DMS 273 (cell line): ENCODE data around the gene PRLH.

Experiments
- DNase-seq: peaks from one replicate; lab custom pipeline; 2025; ENCODE audit not compliant: unreplicated experiment; lab: John Stamatoyannopoulos, UW

The PRLH gene

DNA sequence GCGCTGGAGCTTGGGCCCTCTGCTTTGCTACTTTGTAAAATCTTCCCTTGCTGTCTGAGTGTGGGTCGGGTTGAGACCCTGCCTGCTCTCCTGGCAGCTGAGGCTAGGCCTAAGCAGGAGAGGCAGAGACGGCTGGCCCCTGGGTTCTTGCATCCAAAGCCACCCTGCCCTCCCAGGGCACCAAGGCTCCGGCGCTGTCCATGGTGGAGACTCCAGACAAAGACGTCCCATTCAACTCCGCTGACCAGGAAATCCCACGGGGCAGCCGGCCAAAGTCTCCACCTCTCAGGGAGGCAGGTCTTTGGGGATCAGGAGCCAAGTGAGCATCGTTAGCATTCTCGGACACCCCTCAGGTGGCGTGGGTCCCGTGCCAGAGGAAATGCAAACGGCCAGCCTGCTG is 2.6 kb upstream of the PRLH start:
- no peak for DNase-seq

DNA sequence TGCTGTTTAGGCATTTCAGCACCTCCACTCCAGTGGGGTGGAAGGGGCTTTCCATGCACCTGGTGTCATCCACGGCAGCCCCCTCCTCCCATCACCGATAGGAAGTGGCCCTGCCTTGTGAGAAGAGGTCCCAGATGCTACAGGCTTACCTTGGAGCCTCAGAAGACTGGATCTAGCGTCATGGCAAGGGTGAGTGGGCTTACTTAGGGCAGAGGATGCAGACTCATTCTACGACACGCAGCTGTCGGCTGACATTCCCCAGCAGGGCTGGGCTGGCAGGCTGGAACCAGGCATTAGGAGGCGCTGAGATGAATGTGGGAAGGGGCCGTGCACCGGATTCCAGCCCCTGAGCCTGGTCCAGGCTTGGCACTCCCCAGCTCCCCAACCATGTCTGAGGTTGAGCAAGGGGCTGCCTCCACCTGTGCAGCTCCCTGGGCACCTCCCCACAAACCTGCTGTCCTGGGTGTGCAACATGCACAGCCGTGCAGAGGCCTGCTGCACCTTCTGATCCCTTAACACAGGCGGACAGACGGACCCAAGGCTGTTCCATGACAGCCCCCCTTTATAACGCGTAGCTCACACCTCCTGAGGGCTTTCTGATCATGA is 1.7 kb upstream of the PRLH start:
- DNase-seq = no peak

DNA sequence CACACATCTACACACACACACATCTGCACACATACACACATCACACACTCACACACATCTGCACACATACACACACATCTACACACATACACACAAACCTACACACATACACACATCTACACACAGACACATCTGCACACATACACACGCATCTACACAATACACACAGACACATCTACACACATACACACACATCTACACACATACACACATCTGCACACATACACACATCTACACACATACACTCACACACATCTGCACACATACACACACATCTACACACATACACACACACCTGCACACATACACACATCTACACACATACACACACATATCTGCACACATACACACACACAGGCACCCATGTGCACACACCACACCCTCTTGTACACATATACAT is 400 bp upstream of the PRLH start:
- no peak for DNase-seq

DNA sequence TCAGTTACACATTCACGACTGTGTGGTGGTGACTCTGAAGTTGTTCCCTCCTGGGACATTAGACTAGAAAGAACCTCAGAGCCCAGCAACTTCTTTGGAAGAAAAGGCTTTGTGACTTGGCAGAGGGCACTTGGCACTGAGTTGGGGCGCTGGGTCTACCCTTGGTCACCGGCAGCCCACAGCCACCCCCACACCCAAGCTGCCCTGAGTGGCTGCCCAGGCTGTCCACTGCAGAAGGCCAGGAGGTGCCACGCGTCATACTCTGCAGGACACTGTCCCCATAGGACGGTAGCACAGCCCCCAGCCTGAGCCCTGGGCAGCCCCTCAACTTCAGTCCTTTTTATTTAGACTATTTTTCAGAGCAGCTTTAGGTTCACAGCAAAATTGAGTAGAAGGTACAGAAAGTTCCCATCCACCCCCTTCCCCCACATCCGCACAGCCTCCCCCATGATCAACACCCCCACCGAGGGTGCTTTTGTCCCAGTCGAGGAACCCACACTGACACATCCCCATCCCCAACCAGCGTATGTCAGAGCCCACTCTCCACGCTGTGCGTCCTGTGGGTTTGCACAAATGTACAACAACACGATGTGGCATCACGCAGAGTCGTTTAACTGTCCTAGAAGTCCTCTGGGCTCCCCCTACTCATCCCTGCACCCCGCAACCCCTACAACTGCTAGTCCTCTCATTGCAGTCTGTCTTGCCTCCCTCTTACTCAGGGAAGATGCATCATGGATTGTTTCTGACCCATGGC is 1.1 kb downstream of the PRLH start:
- no peak for DNase-seq

DNA sequence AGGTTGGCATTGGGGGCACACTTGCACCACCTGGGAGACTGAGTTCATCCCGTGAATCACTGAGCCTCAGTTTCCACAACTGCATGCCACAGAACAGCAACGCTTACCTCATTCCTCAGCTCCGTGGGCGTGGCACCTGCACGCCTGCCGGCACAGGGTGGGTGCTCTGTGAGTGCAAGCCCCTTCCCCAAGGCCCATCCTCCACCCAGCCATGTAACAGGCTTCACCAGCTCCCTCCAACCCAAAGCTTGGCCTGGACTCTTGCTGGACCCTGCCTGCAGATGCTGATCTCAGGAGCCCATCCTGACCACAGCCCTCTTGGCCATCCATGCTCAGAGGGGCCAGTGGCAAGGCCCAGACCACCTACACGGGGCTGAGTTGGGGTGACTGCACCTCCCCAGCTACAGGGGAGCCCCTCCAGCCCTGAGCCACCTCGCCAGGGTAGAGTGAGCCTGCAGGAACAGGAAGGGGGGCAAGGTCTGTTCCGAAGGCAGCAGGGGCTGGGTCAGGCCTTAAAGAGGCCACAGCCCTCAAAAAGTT is 1.8 kb downstream of the PRLH start:
- DNase-seq = no peak

DNA sequence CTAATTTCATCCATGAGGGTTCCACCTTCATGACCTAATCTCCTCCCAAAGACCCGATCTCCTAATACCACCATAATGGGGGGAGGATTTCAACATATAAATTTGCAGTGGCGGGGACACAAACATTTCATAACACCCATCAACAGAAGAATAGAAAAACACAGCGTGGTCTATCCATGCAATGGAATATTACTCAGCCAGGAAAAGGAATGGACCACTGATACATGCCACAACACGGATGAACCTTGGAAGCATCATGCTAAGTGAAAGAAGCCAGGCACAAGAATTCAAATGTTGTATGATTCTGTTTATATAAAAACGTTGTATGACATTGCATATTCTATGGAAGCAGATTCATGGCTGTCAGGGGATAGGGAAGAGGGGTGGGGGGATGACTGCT is 2.7 kb downstream of the PRLH start:
- no peak for DNase-seq

DNA sequence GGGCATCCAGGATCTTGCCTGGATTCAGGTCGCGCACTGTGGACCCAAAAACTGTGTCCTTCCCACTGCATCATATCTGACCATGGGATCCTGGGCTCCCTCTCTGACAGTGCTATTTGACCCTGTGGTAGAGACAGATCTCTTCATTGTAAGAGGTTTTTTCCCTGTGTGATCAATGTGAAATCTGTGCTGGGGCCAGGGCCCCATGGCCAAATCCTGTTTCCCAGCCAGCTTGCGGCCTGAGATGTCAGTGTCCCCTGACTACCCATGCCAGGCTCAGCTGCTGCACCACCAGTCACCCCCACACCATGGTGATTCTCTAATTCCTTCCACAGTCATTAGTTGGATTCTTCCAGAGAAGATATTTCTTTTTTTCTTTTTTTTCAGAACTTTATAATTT is 3.5 kb downstream of the PRLH start:
- DNase-seq = no peak

DNA sequence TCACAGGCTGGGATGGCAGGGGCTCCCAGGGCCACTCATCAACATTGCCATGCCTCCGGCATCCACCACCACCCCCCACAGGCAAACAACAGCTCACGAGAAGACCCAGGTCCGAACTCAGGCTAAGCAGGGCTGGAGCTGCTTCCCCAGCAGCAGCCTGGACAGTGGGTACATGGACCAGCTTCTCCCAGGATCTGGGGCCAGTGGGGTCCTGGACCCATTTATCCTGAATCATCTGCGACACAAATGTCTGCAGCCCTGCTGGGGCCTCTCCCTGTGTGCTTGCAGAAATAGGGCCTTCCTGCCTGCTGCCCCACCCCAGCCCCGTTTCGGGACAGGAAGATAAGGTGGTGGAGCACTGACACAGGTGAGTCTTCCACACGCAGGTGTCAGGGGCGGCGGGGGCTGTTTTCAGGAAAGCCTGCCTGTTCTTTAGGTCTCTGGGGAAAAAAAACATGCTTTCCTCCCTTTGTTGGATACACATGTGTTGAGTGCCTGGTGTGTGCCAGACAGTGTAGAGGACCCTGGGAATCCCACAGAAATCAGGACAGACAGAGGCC is 4.5 kb downstream of the PRLH start:
- no peak for DNase-seq

DNA sequence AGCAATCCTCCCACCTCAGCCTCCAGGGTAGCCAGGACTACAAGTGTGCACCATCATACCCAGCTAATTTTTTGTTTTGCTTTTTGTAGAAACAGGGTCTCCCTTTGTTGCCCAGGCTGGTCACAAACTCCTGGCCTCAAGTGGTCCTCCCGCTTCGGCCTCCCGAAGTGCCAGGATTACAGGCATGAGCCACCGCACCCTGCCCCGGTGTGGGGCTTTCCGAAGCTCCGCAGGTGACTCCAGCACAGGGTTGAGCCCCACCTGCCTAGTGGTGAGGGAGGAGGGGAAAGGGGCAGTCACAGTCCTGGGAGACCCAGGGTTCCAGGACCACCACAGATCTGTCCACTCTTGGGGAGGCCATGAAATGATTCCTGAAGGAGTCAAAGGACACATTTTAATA is 5.2 kb downstream of the PRLH start:
- DNase-seq = no peak

DNA sequence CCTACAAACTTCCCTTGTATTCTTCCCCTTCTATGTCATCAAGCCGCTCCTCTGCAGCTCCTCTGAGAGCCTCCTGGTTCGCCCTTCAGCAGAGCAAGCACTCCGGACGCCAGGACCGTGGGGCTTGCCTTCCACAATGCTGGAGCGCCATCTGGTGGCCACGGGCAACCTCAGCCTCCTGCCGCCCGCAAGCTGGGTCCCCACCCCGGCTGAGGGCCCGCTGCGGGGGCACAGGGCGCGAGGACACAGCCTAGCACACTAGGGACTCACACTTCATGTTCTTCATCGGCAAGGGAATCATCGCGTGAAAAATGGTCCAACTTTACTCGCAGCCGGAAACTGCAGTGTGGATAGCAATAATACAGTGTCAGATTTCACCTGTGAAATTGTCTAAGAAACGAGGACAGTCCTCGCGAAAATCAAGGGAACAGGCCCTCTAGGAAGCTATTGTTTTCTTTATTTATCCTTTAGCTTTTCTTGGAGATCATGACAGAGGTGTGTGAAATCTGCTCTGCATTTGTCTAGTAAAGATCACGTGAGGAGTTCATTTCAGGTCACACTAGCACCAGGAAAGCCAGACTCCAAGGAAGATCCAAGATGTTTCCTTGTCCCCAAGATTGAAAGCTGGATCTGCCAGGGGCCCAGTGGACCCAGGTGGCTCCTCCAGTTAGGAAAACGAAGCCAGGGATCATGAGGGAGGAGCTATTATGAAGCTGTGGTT is 5.8 kb downstream of the PRLH start:
- peak; percentile 95 for DNase-seq

DNA sequence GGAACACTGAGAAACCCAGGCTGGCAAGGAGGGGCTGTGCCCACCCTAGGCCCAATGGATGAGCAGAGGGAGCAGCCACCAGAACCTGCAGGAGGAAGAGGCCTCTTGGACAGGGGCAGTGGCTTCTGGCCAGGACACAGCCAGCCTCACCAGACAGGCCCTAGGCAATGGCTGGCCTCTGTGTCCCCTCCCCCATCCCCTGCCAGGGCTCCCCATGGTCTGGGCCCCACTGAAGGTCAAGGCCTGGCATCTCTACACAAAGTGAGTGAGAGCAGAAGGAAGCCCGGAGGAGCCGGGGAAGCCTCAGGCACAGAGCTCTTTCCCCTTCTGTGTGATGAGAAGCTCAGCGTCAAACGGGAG is 6.3 kb downstream of the PRLH start:
- no peak for DNase-seq

DNA sequence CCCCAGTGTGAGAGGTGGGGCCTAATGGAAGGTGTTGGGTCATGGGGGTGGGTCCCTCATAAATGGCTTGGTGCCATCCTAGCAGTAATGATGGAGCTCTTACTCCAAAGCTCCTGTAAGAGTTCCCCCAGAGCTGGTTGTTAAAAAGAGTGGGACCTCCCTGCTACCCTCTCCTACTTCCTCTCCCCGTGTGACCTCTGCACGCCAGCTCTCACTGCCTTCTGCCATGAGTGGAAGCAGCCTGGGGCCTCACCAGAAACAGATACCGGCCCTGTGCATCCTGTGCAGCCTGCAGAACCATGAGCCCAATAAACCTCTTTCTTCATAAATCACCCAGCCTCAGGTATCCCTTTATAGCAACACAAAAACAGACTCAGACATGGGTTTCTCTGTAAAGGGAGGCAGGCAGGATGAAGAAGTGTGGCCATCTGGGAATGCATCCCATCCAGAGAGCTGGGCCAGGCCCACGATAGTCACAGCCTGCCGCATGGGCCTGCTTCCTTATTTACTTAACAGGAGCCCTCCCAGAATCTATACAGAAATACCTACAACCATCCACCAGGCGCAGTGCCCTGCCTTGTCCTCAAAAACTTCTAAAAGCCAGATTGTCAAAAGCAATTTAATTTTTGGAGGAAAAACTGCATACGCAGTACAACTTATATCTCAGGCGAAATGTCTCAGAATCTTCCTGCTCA is 7.5 kb downstream of the PRLH start:
- no peak for DNase-seq

DNA sequence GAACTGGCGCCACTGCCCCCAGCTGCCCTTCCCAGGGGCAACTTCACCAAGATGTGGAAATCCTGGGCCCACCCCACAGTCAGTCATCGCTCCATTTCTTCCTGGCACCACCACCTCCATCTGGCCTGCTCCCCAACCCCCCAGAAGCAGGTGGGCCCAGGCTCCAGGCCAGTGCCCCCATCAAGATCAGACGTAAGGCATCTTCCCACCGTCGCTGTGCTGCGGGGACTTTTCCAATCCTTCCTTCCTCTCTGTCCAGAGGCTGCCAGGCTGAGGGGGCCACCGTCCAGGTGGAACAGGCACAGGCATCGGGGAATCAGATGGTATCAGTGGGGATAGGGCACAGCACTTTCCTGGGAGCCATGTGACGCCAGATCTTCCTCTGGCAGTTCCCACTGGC is 8.1 kb downstream of the PRLH start:
- no peak for DNase-seq

DNA sequence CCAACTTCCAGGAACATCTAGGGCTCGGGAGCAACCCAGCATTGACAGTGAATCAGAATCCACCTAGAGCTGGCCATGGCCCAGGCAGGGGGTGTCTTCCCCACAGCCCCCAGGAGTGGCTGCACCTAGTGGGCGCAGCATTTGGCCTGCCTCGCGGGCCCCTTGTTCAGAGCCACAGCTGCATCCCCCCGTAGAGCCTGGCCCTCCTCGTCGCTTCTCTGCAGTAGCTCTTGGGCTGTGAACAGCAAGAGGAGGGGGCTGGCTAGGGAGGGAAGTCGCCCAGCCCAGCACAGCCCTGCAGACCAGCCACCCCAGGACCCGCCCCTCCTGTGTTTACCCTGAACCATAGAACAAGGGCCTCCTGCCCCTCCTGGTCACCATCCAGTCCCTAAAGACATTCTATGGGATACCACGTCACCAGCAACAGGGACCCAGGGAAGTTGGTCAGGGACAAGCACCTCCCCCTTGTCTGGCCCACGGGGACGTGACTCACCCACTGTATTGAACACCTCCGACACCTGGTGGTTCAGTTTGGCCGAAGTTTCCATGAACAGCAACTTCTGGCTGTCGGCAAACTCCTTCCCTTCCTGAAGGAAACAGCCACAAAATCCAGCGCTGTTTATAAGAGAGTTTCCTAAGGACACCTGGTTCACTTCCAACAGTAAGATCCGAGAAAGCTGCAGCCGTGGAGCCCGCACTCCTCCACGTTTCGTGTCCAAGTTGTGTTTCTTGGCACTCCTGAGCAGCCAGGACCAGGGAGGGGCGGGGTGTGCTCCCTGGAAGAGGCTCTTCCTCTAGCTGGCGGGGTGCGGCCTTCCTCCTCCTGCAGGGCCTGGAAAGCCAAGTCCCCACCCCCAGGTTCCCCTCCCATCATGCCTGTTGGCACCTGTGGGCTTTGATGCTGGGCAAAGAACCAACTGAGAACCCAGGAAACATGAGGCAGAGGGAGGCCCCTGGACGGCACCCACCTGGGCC is 8.8 kb downstream of the PRLH start:
- no peak for DNase-seq

DNA sequence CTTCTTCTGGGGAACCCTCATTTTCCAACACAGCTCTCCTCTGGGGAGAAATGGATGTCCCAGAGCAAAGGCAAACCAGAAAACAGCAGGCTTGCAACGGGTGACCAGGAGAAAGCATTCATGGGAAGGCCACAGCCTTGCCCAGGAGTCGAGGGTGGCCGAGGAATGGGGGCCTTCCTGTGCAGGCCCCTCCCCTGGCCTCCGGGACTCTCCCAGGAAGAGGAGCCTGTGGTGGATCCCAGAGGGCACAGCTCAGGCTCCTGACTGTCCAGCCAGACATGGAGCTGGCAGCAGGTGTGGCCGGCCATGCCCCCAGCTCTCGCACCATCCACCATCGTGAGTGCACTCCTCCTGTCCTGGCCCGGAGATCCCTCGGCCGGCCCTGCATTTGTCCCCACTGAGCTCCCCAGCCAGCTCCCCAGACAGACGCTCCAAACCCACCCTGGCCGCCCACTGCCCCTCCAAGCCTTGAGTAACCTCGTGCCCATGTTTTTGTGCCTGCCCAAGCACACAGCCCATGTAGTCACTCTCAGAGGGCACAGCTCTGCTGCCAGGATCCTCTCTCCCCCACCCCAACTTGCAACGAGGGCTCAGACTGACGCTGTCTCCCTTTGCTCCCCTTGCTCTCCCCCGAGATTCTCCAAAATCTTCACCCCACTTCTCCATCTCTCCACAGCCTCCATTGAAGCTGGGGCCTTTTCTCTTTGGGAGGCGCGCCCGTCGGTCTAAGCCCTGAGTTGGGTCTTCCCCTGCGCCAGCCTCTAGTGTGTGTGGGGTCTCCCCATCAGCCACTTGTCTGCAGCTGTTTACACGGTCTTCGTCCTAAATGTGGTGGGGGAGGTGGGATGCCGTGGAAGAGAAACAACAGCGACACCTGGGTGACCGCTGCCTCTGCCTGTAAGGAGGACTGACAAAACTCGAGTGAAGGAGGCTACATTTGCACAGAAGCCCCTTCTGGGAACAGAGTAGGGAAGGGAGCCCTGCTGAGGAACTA is 9.8 kb downstream of the PRLH start:
- DNase-seq = no peak

DNA sequence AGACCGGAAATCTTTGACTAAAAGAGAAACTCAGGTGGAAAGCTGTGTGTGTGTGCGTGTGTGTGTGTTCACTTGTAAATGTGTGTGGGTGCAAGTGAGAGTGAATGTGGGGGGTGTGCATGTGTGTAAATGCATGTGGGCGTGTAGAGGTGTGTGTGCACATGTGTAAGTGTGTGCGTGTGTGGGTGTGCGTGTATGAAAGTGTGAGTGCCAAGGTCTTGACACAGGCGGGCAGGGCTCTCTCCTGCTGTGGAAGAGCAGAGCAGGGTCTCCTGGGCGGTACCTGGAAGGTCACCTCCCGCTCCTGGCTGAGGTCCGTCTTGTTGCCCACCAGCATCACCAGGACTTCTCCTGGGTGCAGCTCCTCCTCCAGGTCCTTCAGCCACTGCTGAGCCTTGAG is 10.6 kb downstream of the PRLH start:
- no peak for DNase-seq

DNA sequence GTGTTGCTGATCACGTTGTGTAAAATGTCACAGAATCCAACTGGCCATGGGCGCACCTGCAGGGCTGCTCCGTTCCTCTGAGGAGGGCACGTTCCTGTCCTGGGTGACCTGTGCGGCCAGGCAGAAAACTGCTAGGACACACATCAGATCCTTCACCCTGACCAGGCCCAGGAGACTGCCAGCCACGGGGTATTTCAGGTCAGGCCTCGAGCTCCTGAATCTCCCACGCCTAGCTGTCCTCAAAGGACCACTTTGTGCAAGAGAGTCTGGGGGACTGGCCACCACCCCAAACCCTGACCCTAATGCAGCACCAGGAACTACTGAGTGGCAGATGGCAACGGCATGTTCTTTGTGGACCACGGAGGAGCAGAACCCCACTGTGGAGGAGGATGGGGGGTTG is 11.1 kb downstream of the PRLH start:
- DNase-seq = no peak

DNA sequence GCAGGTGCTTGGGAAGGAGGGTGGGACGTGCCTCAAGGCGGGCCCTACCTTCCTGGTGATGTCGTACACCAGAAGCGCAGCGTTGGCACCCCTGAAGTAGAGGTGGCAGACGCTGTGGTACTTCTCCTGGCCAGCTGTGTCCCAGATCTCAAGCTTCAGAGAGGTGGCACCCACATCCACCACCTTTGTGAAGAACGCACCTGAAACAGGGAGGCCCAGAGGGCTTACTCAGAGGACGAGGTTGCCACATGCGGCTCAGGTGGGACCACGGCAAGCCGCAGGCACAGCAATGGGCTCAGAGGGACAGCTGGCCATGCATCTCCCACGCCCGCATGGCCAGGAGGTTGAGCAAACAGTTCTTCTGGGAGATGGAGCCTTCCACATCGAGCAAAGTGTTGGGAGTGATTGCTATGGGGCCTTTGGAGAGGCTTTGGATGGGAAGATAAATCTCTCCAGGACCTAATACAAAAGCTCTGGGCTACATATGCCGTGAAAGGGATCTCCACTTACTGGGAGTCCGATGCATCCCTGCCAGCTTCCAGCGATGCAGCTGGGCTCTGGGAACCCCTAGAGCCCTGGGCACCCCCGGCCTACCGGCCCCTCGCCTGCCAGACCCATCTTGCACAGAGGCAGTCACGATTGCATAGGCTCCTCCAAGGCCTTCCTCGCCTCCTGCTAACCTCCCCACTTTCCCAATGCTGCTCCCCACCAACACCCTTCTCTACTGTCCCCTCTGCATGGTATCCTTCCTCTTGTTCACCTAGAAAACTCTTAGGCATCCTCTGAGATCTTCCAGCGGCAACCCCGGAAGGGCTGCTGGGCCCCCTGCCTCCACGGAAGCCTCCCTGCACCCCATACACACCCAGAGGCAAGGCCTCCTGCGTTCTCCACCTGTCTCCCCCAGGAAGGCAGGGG is 11.8 kb downstream of the PRLH start:
- no peak for DNase-seq
